Urothelium cell line (cell line): ENCODE results near the gene TMIGD2.
A peak's percentile ranks its signal among the peaks of the same experiment; 100 is the strongest.
"Not testable (repeated sequence)": the region's sequence is repeated elsewhere in the genome, so short reads cannot be mapped to it uniquely, and the experiment has no call there.

ENCODE experiments used
- DNase-seq: peaks from one replicate; pipeline ENCODE4 v3.0.0; 2011; ENCODE audit warnings: low spot score, mixed read lengths
- FAIRE-seq: peaks from 2 replicates; lab custom pipeline; 2011; peaks lifted over from hg19 to GRCh38; lab: Jason Lieb, UNC

Gene TMIGD2

DNA sequence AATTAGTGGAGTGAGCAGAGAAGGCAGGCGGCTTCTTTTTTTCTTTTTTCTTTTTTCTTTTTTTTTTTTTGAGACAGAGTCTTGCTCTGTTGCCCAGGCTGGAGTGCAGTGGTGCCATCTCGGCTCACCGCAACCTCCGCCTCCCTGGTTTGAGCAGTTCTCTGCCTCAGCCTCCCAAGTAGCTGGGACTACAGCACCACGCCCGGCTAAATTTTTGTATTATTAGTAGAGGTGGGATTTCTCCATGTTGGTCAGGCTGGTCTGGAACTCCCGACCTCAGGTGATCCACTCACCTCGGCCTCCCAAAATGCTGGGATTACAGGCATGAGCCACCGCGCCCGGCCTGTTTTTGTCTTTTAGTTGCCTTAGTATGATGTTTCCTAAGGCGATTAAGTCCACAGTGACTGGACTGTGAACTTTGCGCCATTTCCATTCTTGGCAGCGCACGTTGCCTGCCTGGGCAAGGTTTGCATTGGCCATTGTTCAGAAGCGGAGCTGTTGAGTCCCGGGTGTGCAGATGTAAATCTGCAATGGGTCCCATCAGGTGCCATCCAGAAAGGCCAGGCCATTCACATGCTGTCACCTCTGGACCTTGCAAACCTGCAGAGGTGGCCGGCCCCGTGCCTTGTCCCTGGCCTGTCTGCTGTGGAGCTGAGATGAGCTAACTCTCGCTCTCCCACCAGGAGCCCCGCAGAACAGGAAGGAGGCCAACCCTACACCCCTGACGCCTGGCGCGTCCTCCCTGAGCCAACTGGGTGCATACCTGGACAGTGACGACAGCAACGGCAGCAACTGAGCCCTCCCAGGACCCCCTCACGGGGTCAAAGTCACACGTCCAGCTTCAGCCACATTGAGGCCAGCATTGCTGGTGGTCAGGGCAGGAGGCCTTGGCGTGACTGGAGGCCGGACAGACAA is 34.0 kb downstream of the TMIGD2 start:
- no peak for FAIRE-seq
- no peak for DNase-seq

DNA sequence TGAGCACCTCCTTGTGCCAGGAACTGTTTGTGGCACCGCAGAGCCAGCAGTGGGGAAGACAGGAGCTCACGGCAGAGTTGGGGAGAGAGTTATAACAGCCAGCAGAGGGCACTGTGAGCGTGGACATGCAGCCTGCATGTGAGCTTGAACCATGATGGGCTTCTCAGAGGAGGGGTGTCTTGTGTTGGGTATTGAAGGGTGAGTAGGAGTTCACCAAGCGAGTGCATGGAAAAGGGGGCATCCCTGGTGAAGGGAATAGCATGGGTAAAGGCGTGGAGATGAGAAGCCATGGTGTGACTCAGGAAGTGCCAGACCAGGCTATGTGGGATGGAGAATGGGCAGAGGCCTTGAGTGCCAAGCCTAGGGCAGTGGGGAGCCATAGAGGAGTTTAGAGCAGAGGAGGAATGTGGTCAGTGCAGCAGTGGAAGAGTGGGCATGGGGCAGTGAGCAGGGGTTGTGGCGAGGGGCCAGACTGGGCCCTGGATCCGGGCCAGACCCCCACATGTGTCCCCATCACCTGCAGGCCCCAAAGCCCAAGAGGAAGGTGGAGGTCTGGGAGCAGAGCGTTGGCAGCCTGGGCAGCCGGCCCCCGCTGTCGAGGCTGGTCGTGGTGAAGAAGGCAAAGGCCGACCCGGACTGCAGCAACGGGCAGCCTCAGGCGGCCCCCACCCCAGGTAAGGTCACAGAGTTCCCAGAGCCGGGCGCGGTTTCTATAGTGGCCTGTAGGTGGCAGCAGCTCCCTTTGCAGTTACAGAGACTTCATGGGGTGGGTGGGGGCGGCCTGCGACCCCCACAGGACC is 34.9 kb downstream of the TMIGD2 start:
- DNase-seq (peak; percentile 49), FAIRE-seq (no peak)

GRCh38 chr19:4266253-4267000 is 35.8 kb downstream of the TMIGD2 start:
- FAIRE-seq, result no peak
- DNase-seq, result no peak

- FAIRE-seq (no peak), DNase-seq (no peak)
Measured at GRCh38 chr19:4264812-4265211, 37.4 kb downstream of the TMIGD2 start.

- no peak for FAIRE-seq
- no peak for DNase-seq
Measured at GRCh38 chr19:4260613-4261191, 41.5 kb downstream of the TMIGD2 start.

- no peak for FAIRE-seq
- no peak for DNase-seq
Measured at GRCh38 chr19:4258181-4258580, 44.0 kb downstream of the TMIGD2 start.

DNA sequence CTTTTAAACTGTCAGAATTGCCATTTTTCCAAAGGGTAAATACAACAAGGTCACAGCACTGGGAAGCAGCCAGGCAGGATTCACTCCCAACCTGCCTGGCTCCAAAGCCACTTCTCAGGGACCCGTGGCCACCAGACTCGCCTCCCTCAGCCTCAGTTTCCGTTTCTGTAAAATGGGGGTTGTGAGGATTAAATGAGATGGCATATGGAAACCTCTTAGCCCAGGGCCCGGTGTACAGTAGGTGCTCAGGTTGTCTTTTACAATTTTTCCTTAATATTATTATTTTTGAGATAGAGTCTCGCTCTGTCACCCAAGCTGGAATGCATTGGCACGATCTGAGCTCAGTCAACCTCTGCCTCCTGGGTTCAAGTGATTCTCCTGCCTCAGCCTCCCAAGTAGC is 45.2 kb downstream of the TMIGD2 start:
- DNase-seq (no peak), FAIRE-seq (no peak)

DNA sequence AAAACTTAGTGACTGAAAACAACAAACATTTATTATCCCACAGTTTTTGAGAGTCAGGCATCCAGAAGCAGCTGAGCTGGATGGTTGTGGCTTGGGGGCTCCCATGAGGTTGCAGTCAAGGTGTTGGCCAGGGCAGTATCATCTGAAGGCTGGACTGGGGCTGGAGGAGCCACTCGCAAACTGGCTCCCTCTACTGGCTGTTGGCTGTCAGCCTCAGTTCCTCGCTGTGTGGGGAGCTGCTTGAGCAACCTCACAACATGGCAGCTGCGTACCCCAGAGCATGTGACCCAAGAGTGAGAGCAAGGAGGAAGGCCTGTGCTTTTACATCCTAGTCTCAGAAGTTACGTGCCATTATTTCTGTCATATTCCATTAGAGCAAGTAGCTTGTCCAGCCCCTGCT is 45.6 kb downstream of the TMIGD2 start:
- no peak for DNase-seq
- FAIRE-seq, result no peak

DNA sequence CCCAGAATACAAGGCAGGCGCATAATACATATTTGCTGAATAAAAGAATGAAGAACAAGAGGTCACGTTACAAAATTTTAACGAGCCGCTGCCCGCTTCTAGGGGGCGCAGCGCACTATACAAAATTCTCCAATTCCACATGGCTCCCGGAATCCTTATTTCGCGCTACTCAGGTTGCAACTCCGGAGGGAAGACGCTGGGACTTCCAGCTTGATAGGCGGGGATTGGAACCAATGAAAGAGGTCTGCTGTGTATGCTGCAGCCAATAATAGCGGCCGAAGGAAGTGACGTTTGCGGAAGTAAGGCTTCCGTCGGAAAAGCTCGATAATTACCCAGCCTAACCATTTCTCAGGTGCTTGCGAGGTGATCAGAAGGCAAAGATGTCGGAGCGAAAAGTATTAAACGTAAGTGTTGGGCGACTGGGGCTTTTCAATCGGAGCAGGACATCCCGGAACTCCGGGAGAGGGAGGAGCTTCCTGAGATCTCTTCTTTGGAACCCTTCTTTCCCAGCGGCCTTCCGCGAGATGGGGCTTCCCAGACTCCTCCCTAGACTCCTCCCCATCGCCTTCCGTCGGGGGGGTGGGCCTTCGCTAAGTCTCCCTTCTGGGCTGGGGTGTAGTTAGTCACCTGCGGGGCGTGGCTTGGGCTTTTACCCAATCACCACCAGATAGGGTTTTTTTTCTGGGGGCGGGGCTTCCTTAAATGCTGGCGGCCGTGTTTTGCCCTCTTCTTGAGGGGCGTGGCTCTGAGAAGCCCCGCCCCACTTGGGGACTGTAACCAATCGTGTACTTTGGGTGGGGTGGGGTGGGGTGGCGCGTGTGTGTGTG is 55.2 kb downstream of the TMIGD2 start, which contains the start of gene YJU2:
Gene YJU2, plus strand, starts transcription at position 314 of the 827 bp plus-strand sequence. Its CDS starts 67 bp downstream, at position 381.
- FAIRE-seq, result no peak

GRCh38 chr19:4245938-4246337 is 56.3 kb downstream of the TMIGD2 start:
- DNase-seq, FAIRE-seq: not testable (repeated sequence)

More for the DNA sequence above, 55.2 kb downstream of the TMIGD2 start, which contains the start of gene YJU2:
- peak; percentile 97 for DNase-seq
